ENCODE results near the gene BANP.

DNA sequence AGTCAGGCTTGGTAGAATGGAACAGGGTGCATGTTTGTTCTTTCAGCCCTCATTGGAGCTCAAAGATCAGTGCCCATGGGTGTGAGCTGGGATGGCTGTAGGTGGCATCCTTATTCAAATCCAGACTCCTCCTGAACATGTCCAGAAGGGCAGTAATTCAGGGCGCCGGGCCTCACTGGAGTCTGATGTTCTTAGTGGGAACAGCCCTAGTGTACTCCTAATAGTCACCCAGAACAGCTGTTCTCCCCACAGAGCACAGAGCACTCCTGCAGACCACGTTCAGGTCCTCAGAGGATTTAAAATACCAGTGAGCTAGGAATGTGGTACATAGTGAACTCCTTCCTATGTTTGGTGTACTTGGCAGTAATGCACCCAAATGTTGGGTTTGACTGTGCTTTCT lies 96.2 kb downstream of the BANP start:
- no peak for TF ChIP-seq CTCF (IDR thresholded peaks at IDR 0.05)
- TF ChIP-seq ELF1 (IDR thresholded peaks at IDR 0.05), result no peak
